Stimulated activated CD4-positive, alpha-beta T cell treated with anti-CD3 and anti-CD28 coated beads, Interleukin-2, amount 100 ng/mL, for 24 hours (primary cell): Measurements from ENCODE around the gene NOD2.
A peak's percentile ranks its signal among the peaks of the same experiment; 100 is the strongest.

Source experiments
- DNase-seq, 2 donors: peaks; one replicate each; pipeline ENCODE4 v3.0.0-alpha.2; 2020

Gene NOD2

DNA sequence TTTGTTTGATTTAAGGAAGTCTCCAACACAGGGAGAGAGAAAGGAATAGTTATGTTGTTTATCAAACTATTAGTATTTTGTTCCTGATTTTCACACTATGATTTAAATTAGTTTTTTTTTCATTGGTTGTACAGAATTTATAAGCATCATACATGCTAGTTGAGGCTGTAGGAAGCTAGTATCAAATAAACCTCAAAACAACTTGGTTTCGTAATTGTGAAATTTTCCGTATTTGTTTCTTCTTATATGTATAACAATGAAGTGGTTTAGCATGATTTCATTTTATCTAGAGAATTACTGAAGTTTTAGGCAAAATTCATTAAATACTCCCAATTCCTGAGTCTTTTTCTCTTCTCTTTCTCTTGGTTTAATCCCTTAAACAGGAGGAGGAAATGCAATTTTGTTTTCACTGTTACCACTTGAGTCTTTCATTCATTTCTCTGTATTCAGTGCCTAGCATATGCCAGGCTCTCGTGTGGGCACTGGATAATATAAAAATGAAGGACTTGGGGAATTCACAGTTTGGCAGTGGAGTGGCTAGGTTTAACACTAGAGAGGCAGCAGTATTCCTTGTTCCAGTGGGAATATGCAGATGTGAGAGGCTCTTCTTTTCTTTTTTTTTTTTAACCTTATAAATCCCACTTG, 50.3 kb downstream of the NOD2 start:
- DNase-seq: no peak

DNA sequence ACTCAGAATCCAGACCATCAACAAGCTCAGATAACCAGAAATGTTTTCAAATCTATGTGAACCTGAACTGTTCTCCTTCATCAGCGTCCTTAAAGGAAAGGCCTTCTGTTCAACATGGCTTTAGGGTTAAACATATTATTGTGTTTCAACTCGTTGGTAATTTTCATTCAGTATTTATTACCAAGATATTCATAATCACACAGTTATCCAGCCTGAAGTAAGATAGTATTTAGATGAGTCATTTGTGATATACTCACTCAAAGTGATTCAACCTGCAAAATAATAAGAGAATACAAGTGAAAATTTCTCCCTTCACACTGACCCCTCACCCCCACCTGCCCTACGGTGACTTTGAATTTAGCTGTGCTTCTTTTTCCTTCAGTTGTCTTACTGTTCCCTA, 51.5 kb downstream of the NOD2 start:
- DNase-seq: no peak

DNA sequence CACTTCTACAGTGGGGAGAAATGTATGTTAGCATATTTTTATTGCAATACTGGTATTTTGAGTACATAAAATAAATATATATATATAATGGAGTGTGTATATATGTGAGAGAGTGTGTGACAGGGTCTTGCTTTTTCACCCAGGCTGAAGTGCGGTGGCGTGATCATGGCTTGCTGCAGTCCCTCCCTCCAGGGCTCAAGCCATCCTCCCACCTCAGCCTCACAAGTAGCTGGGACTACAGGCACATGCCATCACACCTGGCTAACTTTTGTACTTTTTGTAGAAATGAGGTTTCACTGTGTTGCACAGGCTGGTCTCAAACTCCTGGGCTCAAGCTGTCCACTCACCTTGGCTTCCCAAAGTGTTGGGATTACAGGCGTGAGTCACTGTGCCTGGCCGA, 52.5 kb downstream of the NOD2 start:
- DNase-seq: peak in 1 of 2 donors; percentile 28

DNA sequence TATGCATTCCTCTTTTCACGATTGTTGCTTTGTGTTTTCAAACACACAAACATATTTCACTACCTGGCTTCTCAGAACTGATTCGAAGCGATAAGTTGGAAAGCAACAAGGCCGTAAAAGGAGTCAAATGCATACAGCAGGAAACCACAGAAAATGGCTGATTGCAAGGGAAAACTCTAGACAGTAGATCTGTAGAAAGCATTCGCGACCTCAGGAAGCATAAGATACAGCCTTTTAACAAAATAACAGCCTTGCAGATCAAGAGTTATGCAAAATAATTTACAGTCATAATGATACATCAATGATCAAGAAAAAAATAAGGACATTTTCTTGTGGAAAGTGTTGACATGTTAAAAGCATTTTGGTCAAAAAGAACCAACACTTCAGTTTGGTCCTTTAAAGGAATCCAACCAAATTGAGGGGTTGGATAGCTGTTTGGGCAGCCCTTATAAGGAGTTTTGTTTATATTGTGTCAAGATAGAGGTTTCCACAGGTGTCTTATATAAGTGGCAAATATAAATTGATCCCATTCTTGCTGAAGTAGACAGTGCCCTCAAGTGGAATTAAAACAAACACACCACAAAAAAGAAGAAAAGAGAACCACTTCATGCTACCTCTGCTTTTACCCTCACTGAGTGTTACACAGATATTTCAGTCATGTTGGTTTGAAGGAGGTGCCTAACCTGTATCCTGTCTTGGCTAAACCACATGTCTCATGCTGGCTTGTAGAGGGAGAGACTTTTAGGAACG, 54.0 kb downstream of the NOD2 start:
- no peak for DNase-seq

DNA sequence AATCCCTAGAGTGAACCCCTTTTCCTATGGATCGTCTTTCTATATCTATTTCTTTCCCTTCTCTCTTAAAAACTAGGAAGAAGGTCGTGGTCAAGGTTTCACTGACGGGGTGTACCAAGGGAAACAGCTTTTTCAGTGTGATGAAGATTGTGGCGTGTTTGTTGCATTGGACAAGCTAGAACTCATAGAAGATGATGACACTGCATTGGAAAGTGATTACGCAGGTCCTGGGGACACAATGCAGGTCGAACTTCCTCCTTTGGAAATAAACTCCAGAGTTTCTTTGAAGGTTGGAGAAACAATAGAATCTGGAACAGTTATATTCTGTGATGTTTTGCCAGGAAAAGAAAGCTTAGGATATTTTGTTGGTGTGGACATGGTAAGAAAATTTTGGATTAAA, 58.1 kb downstream of the NOD2 start:
- DNase-seq: no peak

DNA sequence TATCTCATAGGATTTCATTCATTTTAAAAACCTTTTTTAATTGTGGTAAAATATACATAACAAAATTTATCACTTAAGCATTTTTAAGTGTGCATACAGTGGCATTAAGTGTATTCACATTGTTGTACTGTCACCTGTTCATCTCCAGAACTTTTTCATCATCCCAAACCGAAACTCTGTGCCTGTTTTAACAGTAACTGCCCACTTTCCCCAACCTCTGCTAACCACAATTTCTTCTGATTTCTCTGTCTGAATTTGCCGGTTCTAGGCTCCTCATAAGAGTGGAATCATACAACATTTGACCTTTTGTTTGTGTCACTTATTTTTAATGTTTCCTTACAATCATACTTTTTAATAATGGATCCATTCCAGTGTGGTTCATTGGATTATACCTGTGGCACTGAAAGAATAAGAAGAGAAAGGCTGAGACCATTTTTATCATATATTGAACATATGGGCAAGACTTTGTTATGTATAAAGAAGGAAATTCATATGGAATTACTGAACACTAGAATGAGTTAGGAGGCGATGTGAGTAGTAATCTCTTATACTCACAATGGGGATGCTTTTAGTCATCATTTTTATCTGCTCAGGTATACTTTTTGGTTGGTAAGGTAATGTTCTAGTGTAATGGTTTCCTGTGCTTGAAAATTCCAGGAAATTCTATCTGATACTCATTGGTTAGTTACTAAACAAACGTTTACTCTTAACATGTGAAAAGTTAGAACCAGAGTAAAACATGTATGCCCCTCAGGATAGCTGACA, 59.2 kb downstream of the NOD2 start:
- no peak for DNase-seq

DNA sequence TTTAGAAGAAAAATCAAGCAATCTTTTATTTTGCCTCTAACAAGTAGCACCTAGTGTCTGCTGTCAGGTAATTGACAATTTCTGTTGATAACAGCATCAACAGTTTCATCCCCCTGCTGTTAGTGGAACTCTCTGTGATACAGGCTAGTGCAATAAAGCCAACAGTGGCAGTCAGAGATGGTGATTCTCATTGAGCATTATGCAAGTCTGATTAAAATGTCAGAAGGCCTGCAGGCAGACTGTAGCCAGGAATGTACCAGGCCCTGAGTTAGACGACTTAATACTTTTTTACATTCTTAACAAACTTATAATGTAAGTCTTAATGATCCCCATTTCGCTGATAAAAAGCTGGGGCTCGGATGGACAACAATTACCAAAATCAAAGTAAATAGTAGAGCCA, 63.1 kb downstream of the NOD2 start:
- DNase-seq: no peak

DNA sequence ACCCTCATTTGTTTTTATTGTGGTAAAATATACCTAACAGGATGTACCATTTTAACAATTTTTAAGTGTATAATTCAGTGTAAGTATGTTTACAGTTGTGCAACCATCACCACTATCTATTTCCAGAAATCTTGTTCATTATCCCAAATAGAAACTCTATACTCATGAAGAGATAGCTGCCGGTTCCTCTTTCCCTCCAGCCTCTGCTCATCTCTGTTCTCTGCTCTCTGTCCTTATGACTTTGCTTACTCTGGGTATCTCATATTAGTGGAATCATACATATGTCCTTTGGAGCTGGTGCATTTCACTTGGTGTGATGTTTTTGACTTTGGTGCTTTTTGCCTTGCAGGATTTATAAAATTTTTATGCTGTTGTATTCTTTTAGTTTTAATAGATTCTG, 67.9 kb downstream of the NOD2 start:
- DNase-seq: no peak

DNA sequence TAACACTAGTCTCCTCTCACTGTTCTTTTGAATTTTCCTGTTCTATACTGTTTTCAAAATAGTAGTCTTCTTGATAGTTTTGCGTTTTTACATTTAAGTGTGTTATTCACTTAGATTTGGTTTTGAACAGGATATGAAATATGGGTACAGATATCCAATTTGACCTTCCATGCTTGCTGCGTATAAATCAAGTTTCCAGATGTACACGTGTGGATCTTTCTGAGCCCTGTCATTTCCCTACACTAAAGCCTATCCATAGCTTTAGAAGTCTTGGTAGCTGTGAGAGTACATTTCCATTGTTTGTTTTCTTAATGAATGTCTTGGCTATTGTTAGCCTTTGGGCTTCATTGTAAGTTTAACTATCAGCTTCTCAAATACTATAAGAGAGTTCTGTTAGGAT, 68.8 kb downstream of the NOD2 start:
- DNase-seq: no peak

DNA sequence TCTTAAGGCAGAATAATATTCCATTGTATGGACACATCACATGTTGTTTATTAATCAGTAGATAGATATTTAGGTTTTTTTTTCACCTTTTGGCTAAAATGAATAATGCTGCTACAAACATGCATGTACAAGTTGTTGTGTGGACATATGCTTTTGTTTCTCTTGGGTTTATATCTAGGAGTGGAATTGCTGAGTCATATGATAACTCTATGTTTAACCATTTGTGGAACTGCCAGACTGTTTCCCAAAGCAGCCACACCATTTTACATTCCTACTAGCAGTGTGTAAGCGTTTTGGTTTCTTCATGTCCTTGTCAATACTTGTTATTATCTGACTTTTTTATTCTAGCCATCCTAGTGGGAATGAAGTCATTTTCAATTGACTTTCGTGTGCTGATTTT, 69.8 kb downstream of the NOD2 start:
- DNase-seq: no peak

DNA sequence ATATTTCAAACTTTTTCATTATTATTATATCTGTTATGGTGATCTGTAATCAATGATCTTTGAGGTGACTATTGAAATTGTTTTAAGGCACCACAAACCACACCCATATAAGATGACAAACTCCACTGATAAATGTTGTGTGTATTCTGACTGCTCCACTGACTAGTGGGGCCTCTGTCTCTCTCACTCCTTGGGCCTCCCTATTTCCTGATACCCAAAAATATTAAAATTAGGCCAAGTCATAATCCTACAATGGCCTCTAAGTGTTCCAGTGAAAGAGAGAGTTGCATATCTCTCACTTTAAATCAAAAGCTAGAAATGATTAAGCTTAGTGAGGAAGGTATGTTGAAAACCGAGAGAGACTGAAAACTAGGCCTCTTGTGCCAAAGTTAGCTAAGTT, 71.9 kb downstream of the NOD2 start:
- DNase-seq: no peak

DNA sequence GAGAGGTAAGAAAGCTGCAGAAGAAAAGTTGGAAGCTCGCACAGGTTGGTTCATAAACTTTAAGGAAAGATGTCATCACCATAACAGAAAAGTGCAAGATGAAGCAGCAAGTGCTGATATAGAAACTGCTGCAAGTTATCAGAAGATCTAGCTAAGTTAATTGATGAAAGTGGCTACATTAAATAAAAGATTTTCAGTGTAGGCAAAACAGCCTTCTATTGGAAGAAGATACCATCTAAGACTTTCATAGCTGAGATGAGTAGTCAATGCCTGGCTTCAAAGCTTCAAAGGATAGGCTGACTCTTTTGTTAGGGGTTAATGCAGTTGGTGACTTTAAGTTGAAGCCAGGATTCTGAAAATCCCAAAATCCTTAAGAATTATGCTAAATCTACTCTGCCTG, 72.5 kb downstream of the NOD2 start:
- no peak for DNase-seq

DNA sequence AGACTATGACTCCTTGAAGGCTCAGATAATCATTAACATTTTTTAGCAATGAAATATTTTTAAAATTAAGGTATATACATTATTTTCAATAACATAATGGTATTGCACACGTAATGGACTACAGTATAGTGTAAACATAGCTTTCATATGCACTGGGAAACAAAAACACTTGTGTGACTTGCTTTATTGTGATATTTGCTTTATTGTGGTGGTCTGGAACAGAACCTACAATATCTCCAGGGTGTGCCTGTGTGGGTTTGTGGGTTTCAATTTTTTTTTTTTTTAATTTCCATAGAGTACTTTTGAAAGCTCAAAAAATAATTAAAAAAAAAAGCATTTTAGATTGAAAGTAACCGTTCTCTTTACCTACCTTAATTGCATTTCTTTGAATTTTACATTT, 73.8 kb downstream of the NOD2 start:
- no peak for DNase-seq

DNA sequence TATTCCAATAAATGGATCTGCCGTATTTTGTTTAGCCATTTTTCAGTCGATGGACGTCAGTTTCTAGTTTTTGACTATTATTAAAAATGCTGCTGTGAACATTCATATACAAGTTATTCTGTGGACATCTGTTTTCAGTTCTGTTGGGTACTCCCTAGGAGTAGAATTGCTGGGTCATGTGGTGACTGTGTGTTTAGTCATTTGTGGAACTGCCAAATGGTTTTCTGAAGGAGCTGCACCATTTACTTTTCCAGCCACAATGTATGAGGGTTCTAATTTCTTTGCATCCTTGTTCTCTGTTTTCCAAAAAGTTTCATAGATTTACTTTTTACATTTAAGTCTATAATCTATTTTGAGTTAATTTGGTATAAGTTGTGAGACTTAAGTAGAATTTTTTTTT, 78.0 kb downstream of the NOD2 start:
- DNase-seq: no peak

DNA sequence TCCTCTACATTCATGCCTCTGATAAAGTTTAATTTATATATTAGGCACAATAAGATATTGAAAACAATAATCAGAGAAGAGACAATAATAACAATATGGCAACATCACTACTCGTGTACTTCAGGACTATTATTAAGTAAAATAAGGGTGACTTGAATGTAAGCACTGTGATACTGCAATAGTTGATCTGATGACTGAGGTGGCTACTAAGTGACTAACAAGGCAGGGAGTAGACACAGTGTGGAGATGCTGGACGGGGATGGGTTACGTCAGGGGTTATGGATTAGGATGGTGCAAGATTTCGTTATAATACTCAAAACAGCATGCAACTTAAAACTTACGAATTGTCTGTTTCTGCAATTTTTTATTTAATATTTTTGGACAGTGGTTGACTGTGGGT, 81.0 kb downstream of the NOD2 start:
- DNase-seq: no peak

DNA sequence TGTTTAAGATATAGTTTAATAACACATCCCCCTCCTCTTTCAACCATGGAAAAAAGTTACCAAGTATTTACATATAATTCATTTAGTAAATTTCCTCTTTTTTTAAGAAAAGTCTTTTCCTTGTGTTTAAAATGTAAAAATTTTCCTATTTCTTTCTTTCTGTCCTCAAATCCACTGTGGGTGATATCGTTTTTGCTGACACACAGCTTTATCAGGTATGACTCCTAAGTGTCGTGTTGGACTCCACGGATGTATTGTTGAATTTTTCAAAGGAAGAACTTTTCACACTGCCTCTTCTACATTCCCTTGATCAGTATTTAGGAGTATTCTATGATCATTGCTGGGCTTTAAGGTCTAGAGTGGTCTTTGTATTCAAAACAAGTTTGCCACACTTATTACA, 81.6 kb downstream of the NOD2 start:
- no peak for DNase-seq

DNA sequence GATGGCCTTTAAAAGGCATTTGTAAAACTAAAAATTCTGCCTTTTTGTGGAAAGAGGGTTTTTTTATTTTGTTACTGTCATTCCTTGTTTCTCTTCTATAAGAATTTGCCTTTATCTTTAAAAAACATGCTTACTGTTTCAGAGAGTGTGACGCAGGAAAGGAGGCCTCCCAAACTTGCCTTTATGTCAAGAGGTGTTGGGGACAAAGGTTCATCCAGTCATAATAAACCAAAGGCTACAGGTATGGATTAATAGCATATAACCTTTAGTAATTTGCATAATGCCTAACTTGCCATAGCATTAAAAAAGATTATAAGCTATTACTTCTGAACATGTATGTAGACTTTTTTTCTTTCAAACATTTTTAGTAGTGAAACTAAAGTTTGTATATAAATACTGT, 82.6 kb downstream of the NOD2 start:
- DNase-seq: no peak

DNA sequence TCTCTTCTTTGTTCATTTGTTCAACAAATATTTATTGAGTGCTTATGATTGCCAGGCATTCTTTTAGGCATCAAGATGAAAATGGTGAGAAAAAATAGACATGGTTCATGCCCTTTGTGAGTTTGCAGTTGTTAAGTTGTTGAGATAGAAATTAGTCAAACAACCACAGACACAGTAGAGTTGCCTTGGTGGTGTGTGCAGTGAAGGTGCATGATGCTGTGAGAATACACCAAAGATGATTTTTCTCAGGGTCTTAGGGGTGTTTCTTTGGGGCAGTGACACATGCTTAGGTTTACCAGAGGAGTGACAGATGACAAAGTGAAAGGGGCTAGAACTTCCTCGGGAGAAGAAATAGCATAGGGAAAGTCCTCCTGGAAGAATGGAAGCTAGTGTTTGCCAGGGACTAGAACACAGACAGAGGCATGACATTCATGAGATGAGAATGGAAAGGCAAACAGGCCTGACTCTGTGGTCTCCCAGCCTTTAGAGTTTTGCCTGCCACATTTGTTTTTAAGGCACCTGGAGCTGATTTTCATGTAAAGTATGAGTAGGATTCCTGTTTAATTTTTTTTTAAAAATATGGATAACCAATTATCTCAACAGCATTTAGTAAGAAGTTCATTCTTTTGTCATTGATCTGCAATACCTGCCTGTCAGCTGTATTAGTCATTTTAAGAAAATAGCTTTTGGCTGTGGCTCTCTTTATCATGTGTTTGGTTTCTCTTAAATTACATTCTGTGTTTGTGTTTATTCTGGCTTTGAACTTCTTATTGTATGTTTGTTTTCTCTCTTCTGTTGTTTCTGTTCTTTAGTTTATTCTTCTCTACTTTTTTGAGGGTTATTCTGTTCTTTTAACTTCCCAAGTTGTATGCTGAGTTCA, 85.1 kb downstream of the NOD2 start:
- DNase-seq: no peak

DNA sequence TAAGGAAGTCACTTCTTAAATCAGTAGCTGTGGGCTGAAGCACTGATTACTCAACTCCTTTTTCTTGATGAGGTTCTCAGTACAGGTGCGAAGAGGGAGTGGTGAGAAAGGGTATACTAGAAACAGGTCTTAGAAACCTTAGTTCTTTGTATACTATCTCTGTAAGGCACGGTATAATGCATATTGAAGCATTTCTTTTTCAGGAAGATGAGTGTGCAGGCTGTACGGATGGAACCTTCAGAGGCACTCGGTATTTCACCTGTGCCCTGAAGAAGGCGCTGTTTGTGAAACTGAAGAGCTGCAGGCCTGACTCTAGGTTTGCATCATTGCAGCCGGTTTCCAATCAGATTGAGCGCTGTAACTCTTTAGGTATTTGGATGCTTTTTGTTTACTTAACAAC, 87.6 kb downstream of the NOD2 start:
- no peak for DNase-seq

DNA sequence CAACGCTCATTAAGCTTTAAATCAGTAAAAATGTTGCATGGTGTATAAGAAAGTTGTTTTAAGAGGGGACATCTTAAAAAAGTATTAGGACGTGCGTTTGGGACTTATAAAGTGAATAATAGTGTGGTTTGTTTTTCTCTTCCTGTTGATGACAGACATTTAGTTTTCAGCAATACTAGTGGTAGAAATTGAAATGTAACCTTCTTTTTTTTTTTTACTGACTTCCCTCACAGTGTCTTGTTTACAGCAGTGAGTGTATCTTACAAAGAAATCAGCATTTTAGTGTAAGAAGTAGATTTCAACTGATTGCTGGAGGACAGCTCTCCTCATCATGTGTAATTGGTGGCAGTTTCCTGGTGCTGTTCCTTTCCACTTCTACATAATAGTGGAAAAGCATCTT, 88.1 kb downstream of the NOD2 start:
- no peak for DNase-seq
